HG03457 (cell line): ENCODE data around the gene DLGAP4.

ENCODE experiments used
- ATAC-seq: cut with Tn5 transposase; IDR thresholded peaks from one replicate; pipeline ENCODE4 v1.9.1; 2021; ENCODE audit warnings: moderate number of reproducible peaks; ENCODE audit not compliant: unreplicated experiment

The DLGAP4 gene

DNA sequence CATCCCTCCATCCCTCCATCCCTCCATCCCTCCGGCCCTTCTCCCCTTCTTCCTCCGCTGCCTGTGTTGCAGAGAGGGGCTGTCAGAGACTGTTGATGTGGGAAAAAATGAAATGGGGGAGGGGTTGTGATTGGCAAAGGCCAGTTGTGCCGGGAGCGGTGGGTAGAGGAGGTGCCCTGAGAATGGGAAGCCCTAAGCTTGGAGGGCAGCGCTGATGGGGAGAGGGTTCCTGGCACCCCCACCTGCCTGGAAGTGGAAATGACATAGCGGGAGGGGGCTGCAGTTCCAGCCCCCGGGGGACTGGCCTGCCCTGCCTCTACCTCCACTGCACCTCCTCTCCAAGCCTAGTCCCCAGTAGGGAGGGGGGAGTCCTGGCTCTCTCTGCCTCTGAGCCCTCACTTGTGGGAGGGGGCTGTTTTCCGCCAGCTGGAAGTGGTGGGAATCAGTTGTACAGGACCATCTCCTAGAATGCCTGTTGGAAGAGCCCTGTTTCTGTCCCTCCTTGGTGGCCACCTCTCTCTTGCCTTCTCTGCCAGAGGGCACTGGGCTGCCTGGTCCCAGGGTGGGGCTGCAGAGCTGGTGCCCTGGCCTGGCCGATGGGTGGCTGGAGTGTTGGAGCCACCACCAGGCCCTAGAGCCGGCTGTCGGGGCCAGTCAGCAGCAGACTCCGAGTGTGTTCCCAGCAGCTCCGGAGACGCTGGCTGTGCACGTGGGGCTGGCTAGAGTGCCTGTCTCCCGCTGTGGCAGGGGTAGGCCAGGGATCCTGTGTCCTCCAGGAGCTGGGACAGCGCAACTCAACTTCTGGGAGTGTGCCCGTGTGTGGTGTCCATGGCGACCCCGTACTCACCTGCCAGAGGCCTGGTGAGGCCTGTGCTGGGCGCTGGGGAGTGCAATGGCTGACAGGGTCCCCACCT lies 1.5 kb downstream of the DLGAP4 start:
- ATAC-seq, result no peak

DNA sequence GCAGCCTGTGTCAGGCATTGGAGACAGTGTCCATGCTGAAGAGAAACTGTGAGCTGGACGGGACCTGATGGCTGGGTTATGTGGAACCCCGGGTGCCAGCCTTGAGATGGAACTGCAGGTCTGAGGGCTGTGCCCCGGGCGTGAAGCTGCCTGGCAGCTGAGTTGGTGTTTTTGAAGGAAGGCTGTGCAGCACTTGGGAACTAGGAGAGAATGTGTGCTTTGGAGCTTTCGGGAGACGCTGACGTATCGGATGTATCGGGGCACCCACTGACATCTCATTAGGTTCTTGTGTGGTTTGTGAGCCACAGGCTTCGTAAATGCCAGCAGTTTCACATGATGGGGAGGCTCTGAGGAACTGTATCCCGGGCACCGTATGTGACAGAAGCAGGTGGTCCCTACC lies 2.2 kb downstream of the DLGAP4 start:
- ATAC-seq, result no peak

DNA sequence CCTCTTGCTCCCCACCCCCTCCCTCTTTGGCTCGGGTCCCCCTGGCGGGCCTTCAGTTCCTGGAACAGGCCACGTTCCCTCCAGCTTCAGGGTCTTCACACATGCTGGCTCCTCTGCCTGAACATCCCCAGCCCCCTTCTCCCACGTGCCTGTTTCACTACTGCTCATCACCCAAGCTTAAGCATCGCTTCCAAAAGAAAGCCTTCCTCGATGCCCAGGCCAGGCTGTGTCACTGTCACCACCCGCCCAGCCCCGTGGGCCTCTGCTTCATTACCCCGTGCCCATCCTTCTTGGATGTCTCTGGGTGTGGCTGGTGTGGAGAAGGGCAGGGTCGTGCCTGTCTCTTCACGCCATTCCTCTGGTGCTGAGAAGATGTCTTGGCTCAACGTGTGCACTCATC lies 2.8 kb downstream of the DLGAP4 start:
- no peak for ATAC-seq

DNA sequence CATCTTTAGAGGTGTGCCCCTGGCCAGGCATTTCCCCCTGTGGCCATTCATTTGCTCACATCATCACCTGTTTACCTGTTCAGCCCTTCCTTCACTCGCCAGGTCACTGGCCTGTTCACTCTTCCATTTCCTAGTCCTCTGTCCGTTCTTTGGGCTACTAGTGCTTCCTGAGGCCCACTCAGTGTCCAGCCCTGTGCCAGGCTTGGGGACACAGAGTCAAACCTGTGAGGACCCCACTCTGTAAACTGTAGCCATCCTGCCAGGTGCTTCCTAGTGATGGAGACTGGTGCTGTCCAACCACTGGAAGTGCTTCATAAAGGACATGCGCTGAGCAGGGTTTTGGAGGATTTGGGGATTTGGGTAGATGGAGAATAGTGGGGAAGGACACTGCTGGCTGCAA lies 3.5 kb downstream of the DLGAP4 start:
- no peak for ATAC-seq

DNA sequence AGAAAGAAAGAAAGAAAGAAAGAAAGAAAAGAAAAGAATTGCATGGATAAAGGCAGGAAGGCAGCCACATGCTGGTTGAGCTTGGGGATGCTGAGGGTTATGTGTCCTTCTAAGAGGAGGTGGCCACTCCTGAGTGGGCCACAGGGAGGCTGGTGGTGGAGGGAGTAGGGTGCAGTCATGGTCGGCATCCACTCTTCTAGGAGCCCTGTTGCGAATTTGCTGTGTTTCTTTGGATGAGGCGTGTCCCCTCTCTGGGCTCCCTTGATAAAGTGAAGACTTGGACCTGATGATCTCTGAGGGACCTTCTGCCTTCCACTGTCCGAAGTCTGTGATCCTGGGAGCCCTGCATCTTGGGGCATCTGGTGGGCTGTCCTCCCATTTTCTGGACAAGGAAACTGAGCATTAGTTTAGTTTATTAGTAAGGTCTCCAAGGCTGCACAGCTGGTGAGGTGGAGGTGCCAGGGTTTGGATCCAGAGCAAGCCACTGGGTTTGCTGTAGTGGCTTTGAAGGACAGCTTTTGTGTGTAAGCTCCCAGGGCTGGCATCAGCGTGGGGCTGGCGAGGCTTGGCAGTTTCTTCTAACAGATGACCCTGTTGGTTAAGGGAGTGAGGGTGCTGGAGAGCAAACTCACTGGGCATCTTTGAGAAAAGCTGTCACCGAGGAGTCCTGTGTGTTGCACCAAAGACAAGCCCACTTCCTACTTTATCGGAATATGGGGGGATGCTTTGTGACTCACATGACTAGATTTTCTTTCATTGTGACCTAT lies 4.3 kb downstream of the DLGAP4 start:
- ATAC-seq, result no peak

DNA sequence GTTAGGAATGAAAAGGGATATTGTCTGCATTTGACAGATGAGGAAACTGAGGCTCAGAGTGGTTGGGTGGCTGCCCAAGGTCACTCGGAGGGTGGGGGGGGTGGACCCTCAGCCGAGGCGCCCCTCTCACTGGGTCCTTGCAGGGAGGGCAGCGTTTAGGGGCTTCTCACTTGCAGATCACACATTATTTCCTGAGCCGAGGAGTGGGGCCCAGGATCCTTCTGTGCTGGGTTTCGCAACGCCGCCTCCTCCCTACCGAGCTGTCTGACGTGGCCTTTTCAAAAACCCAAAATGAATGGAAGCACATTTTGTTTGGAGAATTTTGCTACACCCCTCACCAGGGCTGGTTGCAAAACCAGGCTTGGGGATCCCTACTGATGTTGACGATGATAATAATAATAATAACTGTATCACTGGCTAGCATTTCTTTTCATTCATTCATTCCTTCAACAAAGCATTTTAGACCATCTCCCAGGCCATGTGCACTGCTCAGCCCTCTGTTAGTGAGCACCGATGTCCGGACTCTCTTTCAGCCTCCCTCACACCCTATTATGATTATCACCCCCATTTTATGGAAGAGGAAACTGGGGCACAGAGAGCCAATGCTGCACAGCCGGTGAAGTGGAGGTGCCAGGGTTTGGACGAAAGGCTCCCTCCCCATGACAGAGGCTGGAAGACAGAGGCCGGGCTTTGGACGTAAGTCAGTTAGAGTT lies 5.2 kb downstream of the DLGAP4 start:
- no peak for ATAC-seq

DNA sequence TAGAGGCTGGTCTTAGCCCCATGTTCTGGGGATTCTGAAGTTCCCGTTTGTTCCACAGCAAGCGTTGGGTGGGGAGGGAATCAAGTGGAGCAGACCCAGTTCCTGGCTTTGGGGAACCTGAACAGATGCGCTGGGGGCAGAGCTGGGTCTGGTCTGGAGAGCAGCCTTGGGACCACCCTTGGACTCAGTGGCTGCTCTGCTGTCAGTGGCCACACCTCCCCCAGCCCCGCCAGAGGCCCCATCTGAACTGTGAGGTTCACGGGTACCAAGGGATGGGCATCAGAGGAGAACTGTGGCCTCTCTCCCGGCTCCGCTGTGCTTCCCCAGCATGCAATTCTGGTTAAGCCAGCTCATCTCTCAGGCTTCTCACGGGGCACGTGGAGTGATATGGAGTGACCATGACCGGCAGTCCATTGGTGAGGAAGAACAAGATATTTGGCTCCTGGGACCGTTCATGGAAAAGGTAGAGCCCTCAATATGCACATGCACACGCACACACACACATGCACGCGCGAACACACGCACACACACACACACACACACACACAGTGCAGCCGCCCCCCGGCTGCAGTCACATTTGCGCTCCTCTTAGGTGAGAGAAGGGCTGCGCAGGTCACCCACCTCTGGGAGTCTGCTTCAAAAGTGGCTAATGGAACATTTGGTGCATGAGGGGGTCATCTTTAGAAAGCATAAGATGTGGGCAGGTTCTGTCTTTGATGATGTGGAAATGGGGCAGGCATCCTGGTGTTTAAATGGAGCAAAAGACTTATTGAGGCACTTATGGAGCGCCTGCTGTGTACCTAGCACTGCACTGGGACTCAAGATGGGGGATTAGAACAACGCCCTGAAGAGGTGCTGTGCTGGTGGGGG lies 6.0 kb downstream of the DLGAP4 start:
- no peak for ATAC-seq

DNA sequence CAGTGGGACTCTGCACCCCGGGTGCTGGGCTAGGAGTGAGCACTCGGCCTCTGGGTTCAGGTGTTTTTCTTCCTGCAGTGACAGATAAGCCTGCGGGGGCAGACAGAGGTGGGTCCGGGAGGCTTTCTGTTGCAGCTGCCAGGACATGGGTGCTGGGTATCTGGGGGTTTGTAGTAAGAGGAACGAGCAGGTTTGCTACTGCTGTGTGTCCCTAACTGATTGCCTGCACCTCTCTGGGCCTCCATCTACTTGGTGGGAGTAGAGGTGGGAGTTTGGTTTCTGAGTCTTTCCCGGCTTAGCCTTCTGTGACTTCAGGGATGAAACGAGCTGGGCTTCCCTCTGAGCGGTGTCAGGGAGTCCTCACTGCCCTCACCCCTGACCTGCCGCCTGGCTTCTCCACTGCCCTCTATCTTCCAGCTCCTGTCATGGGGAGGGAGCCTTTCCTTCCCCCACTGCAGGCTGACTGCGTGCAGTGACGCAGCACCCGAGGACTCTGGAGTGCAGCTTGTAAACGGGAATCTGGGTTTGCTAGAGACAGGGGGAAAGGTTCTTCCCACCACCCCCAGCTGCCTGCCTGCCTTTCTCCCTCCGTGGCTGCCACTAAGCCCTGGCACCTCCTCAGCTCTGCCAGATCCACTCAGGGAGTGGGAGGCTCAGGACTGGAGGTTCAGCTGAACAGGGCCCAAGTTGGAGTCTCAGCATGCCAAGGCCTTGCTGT lies 6.7 kb downstream of the DLGAP4 start:
- no peak for ATAC-seq

DNA sequence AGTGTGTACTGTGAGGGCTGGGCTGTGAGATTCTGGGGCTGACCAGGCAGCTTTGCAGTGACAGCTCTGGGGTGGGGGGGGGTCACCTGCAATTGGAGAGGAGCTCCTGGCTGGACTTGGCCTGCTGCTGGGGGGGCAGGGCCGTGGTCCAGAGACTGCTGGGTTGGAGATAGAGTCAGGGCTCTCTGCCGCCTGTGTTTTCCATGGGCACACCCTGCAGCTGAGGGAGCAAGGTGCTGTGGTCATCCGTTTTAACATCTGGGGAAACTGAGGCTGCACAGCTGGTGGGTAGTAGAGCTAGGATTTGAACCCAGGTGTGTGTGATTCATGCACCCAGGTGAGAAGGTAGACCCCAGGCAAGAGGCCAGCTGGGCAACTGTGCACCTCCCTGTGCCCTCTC lies 7.3 kb downstream of the DLGAP4 start:
- ATAC-seq, result no peak

DNA sequence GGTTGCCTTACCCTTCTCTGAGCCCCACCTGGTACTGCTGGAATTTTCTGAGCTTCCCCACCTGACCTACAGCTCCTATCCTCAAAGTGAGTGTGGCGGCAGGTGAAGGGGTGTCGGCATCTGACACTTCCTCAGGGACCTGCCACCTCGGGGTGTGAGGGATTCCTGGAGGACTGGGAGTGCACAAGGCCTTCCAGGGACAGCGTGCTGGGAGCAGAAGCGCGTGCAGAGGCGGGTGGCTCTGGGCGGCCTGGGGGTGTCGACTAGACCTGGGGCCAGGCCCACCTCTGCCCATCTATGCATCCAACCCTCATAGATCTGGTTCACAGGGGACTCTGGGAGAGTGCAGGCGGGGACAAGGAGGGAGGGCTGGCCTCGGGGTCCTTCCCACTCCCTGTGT lies 7.8 kb downstream of the DLGAP4 start:
- ATAC-seq, result no peak

DNA sequence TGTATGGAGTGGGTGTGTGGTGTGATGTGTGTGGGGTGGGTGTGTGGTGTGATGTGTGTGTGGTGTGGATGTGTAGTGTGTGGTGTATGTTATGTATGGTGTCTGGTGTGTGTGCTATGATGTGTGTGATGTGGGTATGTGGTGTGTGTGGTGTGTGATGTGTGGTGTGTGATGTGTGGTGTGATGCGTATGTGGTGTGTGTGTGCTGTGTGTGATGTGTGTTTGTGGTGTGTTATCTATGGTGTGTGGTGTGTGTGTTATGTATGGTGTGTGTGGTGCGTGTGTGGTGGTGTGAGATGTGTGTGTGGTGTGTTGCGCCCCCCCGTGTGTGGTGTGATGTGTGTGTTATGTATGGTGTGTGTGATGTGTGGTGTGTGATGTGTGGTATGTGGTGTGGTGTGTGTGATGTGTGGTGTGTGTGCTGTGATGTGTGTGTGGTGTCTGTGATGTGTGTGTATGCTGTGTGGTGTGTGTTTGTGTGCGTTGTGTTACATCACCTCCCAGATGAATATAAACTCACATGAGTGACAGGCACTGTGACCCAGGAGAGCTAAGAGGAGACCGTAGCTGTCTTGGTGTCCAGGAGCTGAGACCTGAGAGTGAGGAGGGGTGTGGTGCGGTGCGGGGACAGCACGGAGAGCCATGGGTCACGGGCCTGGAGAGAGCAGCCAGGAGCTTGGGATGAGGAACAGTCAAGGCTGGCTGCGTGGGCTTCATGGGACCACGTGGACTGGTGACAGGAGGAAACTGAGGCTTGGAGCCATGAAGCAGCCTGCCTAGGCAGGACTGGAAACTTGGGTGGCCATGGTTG lies 8.8 kb downstream of the DLGAP4 start:
- ATAC-seq, result no peak

DNA sequence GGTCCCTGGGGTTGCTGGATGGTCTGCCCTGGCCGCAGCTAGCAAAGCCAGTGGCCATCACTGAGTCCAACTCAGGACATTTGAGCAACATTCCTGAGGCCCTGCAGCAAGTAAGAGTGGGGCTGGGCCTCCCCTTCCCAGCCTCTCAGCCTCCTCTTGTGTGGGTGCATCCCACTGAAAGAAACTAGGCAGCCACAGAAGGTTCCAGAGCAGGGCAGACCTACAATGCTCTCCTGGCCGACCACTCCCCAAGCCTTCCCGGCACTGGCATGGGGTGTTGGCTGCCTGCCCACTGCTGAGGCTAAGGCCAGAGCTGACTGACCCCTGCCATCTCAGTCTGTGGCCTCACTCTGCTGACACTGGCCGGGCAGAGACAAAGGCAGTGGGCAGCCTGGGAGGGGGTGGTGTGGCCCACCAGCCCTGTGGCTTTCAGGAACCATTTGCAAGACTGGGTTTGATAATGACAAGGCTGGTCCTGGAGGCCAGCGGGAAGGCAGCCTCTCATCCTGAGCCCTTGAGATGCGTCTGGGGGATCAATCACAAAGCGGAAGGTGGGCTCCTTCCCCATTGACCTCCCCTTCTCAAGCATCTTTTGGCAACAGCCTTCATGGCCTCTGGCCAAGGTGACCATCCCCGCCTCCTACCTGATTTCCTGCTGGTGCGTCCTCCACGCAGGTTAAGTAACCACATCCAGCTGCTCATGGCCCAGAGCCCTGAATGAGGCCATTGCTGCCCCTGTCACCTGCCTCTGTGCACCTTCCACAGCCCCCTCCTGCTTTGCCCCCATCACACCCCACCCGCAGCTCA lies 9.6 kb downstream of the DLGAP4 start:
- ATAC-seq, result no peak

DNA sequence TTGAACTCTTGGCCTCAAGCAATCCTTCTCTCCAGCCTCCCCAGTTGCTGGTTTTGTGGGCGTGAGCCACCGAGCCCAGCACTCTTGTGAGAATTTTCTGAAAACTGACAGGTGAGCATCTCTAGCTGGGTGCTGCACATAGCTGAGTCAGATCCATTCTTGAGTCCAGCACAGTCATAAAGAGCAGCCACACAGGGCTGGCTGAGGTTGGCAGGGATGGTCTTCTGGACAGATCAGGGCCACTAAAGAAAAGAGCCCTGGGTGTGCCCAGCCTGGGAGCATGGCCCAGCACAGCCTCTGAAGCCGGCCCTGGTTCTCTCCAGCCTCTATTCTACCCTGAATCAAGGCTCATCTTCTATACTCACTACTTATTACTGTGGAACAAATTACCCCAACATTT lies 11.5 kb downstream of the DLGAP4 start:
- ATAC-seq, result no peak

DNA sequence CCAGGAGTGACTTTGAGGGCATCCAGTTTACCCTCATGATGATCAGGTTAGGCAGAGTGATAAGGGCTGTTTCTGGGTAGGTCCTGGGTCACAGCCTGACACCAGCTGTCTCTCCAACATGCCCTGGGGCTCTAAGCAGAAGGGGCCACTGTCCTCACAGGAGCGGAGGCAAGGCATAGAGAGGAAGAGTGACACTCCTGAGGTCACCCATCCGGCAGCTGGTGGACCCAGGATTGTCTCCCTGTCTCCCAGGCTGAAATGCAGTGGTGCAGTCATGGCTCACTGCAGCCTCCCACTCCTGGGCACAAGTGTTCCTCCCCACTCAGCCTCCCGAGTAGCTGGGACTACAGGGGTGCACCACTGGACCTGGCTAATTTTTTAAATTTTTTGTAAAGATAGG lies 12.0 kb downstream of the DLGAP4 start:
- no peak for ATAC-seq

DNA sequence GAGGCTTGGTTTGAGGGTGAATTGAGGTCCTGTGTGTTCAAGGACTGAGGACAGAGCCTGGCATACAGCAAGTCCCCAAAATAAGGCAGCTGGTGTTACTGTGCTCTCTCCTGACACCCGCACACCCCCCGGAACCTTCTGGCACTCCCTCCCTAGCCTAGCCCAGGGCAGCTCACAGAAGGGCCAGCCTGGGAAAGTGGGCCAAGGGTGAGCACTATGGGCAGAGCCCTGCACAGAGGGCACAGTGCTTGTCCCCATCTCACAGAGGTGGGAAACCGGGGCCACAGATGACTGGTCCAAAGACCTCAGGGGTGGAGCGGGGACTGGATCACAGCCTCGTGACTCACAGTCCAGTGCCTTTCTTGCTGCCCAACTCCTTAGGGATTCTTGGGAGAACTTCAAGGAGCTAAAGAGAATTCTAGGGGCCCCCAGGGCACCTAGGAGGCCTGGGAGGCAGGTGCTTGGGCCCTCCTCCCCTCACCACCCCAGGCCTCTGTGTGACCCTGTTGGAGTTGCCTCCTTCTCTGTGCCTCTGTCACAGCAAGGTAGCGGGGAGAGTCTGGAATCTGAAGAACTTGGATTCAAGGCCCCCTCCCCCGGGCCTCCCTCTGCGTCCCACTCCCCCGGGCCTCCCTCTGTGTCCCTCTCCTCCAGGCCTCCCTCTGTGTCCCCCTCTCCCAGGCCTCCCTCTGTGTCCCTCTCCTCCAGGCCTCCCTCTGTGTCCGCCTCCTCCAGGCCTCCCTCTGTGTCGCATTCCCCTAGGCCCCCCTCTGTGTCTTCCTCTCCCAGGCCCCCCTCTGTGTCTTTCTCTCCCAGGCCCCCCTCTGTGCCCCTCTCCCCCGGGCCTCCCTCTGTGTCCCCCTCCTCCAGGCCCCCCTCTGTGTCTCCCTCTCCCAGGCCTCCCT lies 13.5 kb downstream of the DLGAP4 start:
- ATAC-seq, result no peak

DNA sequence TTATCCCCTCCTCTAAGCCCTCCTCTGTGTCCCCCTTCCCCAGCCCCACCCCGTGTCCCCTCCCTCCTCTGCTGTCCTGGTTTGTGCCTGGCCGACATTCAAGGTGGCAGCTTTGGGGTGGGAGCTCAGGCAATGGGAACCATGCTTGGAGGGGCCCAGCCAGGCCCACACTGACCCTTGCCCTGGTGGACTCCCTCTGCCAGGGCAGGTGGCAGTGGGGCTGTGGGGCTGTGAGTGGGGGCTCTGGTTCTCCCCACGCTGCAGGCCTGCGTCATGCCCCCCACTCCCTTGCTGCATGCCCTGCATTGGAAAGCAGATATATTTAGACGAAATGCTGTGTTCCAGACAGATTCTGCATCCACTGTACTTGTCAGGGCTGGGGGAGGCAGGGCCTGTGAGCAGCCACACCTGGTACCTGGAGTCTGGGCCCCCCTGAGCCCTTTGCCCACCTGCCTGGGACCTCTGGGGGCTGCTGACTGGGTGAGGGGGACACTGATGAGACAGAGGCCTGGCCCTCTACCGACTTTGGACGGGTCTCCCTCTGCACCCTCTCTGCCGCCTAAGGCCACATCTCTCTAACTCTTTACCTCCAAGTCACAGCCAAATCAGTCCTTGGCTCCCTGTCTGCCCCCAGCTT lies 14.2 kb downstream of the DLGAP4 start:
- no peak for ATAC-seq
